Prostate gland (tissue), 2 donors: ENCODE measurements around the gene IQGAP3.

Experiments used
- CTCF ChIP-seq, 4 experiments: fragments of 200-600 bp in 2 of 4; fragments of 450-650 bp in 2 of 4; sonication (generic) in 2 of 4; IDR thresholded peaks; 1 replicate in 3 of 4; 2 replicates in 1 of 4; pipeline ENCODE4 v1.5.1; 2016 to 2019; ENCODE audit warnings: antibody characterized with exemption in 4 of 4, mild to moderate bottlenecking in 2 of 4, moderate library complexity in 2 of 4
- POLR2A ChIP-seq: fragments of 450-650 bp; IDR thresholded peaks from one replicate; pipeline ENCODE4 v1.6.1; 2016; ENCODE audit warnings: antibody characterized with exemption, mild to moderate bottlenecking

- no peak for TF ChIP-seq CTCF (IDR thresholded peaks at IDR 0.05)
- TF ChIP-seq POLR2A = no peak
These were observed 47.9 kb downstream of the IQGAP3 start for GRCh38 chr1:156524481-156524869.
